GDM1 (cell line): Measurements from ENCODE around the gene PAX8.

ENCODE experiments used
- DNase-seq: peaks from one replicate; lab custom pipeline; 2025; lab: John Stamatoyannopoulos, UW

The PAX8 gene

GRCh38 chr2:113167115-113167932 lies 111.4 kb downstream of the PAX8 start:
- DNase-seq = no peak

GRCh38 chr2:113166187-113166645 lies 112.5 kb downstream of the PAX8 start:
- no peak for DNase-seq
